Muscle of back (tissue), 11 donors: ENCODE results near the gene STX1A. TPM values are rescaled to one million over a fixed set of nuclear protein-coding genes. Genes with fewer than 3 reads are reported as not detected.

Experiments used
- DNase-seq, 3 donors: peaks; one replicate each; pipeline versions ENCODE4 v3.0.0 to v3.0.0-alpha.2; 2013
- polyA plus RNA-seq, 10 donors: library from polyadenylated mRNA; unstranded; fragments of 120-200 nt; gene quantifications; one replicate each; pipeline ENCODE4 v1.2.1, GENCODE V29; 2013; ENCODE audit not compliant: insufficient read length in 10 of 10

The STX1A gene
- polyA plus RNA-seq, 10 donors: 6.2 to 12.2 (median 9.9) TPM

DNA sequence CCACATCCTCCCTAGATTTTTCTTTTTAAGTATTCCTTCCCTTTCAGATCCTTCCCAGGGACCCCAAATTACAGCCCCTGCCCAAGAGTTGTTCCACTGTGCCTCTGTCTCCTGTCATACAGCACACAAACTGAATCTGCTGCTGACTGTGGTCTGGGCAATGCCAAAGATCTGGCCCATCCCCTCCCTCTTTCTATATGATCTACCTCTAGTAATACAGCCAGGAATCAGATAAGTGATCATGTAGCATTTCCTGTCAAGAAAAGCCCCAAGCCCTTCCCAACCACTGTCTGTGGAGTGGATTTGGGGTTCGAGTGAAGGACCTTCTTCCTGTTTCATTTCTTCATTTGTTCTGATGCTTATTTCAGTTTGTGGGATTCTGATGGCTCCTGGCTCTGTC, 6.7 kb downstream of the STX1A start:
- no peak for DNase-seq

DNA sequence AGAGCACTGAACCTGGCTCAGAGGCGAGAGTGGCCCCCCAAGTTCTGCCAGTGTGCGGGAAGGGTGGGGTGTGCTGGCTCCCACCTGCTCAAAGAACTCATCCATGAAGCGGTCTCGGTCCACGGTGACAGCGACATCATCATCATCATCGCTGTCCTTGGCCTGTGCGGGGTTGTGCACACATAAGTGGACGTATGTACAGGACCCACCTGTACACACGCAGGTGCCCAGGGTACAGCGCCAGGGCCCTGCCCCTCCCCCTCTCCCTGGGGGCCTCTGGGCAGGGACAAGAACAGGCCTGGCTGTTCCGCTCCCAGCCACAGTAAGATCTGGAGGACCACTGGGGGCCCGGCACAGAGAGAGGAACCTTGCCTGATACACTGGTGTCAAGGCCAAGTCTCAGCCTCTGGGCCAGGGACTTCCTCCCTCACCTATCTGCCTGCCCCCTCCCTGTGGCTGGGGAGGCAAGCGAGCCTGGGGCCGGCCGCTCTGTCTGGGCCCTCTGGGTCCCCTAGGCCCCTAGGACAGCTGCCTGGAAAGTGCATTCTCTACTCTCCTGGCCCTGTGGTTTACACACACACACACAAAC, 10.4 kb downstream of the STX1A start:
- DNase-seq: no peak

DNA sequence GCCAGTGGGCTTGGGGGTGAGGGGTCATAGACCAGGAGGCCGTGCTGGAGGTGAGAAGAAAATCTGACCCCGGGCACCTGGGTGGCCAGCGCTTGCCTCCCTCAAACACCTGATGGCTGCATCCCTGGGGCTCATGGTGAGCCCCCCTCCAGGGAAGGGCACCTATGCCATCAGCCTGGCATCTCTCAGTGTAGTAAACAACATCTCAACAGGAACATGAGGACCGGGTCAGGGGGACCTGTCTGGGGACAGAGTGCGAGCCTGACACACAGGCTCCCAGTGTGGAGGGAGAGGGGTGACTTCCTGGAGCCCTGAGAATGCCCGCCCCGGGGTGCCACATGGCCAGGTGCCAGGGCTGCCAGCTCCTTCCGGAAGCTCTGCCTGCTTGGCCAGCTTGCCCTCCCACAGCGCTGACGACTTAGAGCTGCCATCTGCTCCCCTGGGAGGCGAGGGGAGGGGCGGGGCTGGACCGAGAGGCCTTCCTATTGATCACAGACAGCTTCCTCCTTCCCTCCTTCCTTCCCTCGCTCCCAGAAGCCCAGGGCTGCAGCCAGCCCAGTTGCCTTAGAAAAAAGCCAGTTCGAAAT, 12.3 kb downstream of the STX1A start:
- DNase-seq: no peak

DNA sequence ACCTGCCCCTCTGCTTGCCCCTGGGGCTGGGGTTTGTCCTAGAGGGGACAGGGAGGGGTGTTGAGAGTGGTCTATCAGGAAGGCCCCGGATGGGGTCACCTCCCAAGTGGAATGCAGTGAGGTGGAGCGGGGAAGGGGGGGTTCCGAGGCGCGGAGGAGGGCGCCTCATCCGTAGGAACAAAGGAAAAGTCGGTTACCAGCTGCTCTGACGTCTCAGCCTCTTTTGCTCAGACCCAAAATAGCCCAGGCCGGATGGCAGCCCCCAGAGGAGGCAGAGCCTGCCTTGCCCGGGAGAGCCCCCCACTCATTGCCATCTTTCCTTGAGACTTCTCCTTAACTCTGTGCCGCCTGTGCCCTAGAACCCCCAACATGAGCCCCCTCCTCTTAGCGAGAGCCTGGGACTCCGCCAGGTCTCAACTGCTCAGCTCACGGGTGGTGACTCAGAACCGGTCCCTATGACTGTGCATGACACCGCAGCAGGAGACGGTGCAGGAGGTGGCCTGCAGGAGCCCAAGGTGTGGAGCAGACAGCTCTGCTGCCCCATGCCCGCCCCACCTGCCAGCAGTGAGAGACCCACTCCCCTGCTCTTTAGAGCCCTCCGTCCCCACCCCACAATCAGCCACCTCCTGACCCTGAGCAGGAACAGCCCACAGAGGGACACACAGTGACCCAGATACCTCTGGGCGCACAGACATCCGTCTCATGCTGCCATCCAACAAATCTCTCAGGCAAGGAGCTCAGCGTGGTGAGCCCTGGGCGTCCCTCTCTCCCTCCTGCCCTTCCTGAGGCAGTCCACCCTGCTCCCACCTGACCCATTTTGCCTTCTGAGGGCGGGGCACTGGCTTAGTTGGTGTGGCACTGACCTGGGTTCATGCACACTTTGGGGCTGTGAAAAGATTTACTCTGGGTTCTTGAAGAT, 13.1 kb downstream of the STX1A start:
- no peak for DNase-seq

DNA sequence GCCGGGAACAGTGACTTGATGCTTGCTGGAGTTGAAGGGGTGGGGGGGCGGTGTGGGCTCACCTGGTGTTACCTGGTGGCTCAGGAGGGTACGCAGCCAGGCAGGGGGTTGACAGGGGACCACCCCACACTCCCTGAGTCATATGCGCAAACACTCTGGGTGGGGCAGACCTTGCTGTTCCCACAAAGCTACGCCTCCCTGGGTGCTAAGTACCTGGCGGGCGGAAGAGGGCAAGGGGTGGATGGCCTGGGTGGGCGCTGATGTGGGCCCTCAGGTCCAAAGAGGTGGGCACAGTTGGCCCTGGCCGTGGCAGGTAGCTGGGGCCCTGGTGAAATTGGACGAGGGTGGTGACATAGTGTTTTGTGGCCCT, 13.9 kb downstream of the STX1A start:
- DNase-seq: no peak

DNA sequence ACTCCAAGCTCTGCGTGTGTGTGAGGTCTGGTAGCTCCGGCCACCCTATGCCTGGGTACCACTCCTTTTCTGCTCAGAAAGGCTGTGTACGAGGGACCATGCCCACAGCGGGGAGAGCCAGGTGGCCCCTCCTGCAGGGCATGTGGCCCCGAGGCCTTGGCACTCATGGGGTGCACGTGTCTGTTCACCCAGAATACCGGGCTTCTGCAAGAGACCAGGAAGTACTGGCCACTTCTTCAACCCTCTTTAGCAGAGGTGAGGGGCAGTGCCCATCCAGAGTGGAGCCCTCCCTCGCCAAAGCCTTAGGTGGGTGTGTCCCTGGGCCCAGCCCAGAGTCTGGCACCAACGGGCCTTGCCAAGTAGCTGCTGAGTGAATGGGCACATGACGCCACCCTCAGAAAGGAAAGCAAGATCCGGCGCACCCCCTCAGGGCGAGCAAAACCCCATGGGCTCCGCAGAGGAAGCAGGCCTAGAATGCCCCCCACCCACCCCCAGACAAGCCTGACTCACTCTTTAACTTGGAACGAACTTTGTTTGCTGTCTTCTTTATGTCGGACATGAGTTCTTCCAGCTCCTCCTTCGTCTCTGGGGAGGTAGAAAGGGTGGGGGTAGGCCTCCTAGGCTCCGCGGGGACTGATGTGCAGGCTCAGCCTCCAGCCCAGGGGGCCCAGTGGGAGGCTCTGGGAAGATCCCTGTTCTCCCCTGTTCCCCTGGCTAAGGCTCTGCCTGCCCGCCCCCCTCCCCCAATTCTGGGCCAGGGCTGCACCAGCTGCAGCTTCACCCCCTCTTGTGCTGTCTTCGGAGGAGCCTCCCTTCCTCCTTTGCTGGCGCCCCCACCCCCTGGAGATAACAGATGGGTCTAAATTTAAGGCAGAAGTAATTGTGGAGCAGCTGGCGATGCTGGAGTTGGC, 14.6 kb downstream of the STX1A start:
- DNase-seq: peak in 2 of 3 donors; percentile 43 to 75

DNA sequence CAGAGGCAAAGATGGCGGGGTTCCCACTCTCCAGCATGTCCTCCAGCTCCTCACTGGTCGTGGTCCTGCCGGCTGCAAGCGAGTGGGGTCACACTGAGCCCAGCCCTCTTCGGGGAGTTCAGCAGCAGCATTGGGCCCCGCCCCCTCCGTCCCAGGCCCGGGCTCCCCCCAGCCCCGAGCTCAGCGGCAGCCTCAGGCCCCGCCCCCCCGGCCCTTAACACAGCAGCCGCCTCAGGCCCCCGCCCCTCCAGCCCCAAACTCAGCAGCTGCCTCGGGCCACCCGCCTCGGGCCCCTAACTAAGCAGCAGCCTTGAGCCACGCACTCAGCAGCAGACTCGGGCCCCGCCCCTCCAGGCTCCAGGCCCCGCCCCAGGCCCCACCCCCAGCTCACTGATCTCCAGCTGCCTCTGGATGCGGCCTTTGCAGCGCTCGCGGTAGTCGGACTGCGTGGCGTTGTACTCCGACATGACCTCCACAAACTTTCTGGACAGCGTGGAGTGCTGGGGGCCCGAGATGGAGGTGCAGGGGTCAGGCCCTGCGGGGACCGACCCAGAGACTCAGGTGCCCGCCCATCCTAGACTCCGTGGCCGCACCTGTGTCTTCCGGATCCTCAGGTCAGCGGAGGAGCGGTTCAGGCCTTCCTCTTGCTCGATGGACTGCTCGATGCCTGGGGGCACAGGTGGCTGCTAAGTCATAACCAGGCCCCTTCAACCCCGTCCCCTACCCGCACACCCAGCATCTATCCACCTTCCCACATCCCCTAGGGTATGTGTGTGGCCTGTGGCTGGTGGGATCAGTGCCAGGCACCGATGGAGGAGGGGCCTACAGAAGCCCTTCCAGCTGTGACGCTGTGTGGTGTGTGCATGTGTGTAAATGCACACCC, 15.5 kb downstream of the STX1A start:
- peak; percentile 71 to 88 (median 72) for DNase-seq

DNA sequence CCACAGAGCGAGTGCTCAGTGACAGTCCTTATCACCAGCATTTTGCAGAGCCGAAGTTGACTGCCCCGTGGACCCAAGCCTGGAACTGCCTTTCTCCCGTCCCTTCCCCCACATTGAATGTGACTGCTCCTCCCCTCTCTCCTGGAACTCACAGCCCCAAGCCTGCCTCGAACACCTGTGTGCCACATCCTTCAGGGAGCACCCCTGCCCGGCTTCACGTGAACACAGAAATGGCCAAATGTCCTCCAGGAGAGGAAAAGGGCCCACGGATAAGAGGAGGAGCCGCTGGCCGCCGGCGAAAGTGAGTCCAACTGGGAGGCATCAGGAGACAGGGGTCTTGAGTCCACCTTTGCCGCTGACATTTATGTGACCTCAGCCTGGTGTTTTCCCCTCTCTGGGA, 16.2 kb downstream of the STX1A start:
- DNase-seq: no peak

DNA sequence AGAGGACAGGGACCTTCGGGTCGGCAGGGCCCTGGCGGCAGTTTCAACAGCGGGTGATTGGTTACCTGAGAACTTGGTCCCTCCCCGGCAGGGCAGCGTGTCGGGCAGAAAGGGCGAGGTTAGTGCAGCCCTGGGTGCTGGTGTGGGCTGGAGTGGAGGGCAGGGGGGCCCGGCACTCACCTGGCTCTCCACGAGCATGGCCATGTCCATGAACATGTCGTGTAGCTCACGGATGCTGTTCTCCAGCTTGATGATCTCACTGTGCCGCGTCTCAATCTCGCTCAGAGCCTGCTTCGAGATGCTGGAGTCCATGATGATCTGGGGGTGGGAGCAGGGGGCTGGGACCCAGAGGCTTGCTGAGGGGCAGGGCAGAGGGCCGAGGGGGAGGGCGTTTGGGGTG, 16.8 kb downstream of the STX1A start:
- no peak for DNase-seq

DNA sequence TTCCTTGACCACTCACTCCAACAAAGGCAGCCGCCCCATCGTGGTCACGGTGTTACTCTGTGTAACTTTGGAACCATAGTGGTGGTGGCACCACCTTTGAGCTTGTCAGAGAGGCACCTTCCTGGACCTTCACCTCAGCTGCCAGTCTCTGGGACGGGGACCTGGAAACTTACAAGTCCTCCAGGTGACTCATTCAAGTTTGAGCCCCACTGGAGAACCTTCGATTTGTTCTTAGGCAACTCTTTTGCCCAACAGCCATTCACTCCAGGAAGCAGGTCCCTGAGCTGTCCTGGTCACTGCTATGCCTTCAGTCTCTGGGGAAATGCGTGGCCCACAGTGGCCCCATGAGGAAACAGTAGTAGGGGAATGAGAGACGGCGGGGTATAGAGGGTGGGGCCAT, 17.2 kb downstream of the STX1A start:
- DNase-seq: no peak

DNA sequence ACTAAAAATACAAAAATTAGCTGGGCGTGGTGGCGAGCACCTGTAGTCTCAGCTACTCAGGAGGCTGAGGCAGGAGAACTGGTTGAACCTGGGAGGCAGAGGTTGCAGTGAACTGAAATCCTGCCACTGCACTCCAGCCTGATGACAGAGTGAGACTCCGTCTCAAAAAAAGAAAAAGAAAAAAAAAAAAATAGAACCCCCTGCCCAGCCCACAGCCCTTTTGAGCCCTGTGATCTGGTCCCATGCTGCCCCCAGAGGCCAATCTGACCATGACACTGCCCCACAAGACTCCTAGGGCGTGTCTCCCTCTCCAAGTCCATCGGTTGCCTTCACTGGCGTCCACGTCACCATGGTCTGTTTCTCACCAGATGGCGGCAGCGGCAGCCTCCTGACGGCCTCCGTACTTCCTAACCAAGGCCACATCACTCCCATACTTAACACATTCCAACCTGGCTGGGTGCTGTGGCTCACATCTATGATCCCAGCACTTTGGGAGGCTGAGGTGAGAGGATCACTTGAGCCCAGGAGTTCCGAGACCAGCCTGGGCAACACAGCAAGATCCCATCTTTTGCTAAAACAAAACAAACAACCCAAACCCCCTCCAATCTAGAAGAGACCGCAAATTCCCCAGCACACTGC, 18.0 kb downstream of the STX1A start:
- peak in 2 of 3 donors; percentile 39 to 41 for DNase-seq

DNA sequence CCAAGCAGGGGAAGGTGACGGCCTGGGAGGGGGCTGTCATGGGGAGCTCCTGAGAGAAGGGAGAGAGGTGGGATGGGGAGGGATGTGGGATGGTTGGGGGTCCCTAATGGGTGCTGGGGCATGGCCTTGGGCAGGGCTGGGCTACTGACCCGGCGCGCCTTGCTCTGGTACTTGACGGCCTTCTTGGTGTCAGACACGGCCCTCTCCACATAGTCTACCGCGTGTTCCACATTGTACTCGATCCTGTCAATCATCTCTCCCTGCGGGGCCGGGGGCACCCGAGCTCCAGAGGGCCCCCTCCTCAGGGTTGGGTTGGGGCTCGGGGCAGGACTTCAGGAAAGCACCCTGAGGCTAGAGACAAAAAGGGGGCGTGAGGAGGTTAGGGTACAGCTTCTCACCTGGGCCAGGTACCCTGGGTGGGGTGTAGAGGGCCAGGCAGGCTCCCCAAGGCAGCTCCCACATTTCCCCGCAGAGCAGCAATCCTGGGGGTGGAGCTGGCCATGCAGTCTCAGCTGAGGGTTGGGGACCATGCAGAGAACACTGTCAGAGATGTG, 18.8 kb downstream of the STX1A start:
- DNase-seq: no peak

DNA sequence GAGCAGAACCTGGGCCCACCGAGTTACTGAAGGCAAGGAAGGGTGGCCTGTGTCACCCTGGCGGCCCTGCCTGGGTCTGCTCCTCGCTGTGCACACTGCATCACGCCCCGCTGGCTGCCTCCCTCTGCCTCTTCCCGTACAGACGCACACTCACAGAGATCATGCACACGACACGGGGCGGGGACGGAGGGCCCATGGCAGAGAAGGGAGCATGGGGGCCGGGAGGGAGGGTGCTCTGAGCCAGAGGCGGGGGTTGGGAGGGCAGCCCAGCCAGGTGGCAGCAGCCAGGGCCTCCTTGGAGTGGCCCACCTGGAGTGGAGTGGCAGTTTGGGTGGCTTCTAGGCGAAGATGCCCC, 19.4 kb downstream of the STX1A start:
- no peak for DNase-seq

DNA sequence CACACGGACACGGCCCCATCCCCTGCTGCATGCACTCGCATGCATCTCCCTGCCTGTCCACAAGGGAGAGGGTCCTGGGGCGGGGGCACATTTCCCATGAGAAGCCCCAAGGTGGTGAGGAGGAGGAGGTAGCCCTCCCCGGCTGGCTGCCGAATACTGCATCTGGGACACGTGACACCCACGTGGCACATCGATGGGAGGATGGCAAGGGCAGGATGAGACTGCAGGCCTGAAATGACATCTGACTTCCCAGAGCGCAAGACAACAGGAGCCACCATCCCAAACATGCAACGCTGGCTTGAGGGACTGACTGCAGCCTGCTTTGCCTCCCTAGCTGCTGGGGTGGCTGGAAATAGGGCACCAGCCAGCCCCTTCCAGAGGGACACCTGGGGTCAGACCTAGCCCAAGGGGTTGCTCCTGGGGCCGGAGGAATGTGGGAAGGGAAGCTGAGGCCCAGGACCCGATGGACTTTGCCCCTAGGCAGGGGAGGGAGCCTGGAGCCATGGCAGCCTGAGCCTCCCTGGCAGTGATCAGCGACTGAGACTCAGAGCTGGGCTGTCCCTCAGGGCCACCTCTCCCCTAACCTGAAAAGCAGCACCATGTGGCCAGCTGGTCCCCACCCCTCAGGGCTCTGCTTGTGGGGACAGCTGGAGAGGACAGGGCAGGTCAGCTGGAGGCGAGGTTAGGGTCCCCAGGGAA, 19.9 kb downstream of the STX1A start:
- no peak for DNase-seq

DNA sequence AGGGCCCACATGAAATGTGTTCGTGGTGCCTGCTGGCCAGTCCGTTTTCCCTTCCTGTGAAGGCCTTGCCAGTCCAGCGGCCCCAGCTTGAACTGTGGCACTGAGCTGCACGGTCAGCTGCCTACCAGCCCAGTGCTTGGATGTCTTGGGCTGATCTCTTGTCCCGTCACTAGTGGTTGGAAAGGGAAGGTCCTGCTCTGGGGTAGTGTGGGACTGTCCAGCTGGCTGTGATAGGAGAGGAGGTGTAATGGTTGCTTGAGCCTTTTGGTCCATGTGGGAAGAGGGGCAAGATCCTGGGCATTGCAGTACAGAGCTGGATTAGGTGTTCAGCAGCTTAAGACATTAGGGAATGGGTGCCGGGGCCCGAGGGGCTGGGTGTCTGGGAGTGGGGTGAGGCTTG, 21.1 kb downstream of the STX1A start:
- no peak for DNase-seq

DNA sequence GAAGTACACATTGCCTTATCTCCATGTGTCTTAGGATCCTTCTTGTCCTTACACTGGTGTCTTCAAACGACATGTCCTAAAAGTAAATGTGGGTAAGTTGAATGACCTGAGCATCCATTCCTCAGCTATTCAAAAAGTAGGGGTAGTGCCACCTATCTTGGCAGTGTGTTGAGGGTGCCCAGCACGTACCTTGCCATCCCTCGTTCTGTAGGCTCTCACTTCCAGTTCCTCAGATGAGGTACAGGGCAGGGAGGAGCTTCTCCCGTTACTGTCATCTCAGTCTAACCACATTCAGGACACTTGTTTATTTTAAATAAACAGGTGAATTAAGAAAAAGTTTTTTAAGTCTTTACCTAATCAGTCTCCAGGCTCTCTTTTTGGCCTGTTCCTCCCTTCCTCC, 23.1 kb downstream of the STX1A start:
- no peak for DNase-seq

DNA sequence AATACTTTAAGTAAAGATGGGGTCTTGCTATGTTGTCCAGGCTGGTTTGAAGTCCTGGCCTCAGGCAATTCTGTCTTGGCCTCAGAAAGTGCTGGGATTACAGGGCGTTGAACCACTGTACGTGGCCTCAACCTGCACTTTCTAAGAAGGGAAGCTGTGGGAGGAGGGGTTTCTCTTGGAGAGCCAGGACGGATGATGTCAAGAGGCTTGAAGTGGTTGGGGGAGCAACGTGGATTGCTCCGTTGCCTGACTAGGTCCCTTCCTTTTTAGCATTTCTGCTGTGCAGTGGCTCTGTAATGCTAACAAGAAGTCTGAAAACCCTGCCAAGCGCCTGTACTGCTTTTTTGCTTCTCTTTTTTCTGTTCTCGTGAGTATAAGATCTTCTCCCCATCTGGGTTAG, 28.8 kb downstream of the STX1A start:
- DNase-seq: no peak

DNA sequence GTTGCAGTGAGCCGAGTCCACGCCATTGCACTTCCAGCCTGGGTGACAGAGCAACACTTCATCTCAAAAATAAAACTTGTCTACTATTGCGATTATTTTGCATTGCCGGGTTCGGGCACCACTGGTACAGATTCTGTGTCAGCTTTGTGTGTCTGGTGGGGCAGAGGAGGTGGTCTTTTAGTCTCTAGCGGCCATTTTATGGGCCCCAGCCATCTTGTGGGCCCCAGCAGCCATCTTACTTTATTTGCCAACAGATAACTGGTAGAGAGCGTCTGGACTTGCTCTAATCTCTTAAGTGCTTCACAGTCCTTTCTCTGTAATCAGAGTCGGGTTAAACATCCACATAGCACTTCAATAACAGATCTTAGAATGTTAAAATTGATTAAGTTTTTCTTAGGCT, 31.2 kb downstream of the STX1A start:
- DNase-seq: no peak

DNA sequence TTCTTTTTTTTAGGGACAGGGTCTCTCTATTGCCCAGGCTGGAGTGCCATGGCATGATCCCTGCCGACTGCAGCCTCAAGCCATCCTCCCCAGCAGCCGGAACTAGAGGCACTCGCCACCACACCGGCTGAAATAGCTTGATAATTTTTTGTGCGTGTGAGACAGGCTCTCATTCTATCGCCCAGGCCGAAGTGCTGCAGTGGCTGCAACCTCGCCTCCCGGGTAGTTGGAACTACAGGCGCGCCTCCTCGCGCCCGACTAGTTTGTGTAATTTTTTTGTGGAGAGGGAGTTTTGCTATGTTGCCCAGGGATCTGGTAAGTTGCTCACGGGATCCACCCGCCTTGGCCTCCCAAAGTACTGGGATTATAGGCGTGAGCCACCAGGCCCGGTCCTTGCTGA, 34.2 kb downstream of the STX1A start:
- DNase-seq: no peak
